ENCODE measurements around the gene TTK.

Gene TTK

GRCh38 chr6:80077067-80077466 is 72.6 kb downstream of the TTK start:
- no peak overlapping the region for H3K4me3 ChIP-seq (ENCODE audit: low read depth, low read length)
- TF ChIP-seq CTCF (IDR thresholded peaks at IDR 0.05; ENCODE audit: low read depth, low read length), result no peak

- no peak overlapping the region for H3K4me3 ChIP-seq (ENCODE audit: low read depth, low read length)
- TF ChIP-seq CTCF (IDR thresholded peaks at IDR 0.05; ENCODE audit: low read depth, low read length), result no peak
These were observed 84.2 kb downstream of the TTK start for GRCh38 chr6:80088637-80089036.

- TF ChIP-seq CTCF (IDR thresholded peaks at IDR 0.05; ENCODE audit: low read depth, low read length), result no peak
- H3K4me3 ChIP-seq (ENCODE audit: low read depth, low read length), result no peak overlapping the region
These were observed 87.1 kb downstream of the TTK start for GRCh38 chr6:80091506-80091905.

Measured in WI38 (cell line).